Mucosa of rectum (tissue), 2 donors: ENCODE data around the gene HAS3.
A peak's percentile ranks its signal among the peaks of the same experiment; 100 is the strongest.

Experiments
- H3K27ac ChIP-seq, 2 donors: one replicate each; pipeline ENCODE4 v1.7.0; 2013; ENCODE audit warnings: inconsistent platforms in 2 of 2, low read depth in 2 of 2, low read length in 2 of 2
- H3K27me3 ChIP-seq, 2 donors: one replicate each; pipeline ENCODE4 v1.7.0; 2013; ENCODE audit warnings: low read length in 2 of 2; ENCODE audit not compliant: control insufficient read depth in 2 of 2, insufficient read depth in 2 of 2
- H3K36me3 ChIP-seq, 2 donors: one replicate each; pipeline ENCODE4 v1.7.0; 2013; ENCODE audit warnings: low read length in 2 of 2; ENCODE audit not compliant: control insufficient read depth in 2 of 2, insufficient read depth in 2 of 2
- H3K4me1 ChIP-seq, 2 donors: one replicate each; pipeline ENCODE4 v1.7.0; 2013; ENCODE audit warnings: low read length in 2 of 2, mild to moderate bottlenecking in 1 of 2; ENCODE audit not compliant: control insufficient read depth in 2 of 2, insufficient read depth in 2 of 2
- H3K4me3 ChIP-seq, 2 donors: one replicate each; pipeline ENCODE4 v1.7.0; 2013; ENCODE audit warnings: low read length in 2 of 2
- H3K9ac ChIP-seq, 2 donors: one replicate each; pipeline ENCODE4 v1.7.0; 2013; ENCODE audit warnings: low read length in 2 of 2, low read depth in 1 of 2, mild to moderate bottlenecking in 1 of 2
- H3K9me3 ChIP-seq, 2 donors: one replicate each; pipeline ENCODE4 v1.7.0; 2013; ENCODE audit warnings: low read length in 2 of 2; ENCODE audit not compliant: control insufficient read depth in 2 of 2
- donor health status: healthy.
- donor health status: Normal muscosa, but diverticular disease.

HAS3 gene

DNA sequence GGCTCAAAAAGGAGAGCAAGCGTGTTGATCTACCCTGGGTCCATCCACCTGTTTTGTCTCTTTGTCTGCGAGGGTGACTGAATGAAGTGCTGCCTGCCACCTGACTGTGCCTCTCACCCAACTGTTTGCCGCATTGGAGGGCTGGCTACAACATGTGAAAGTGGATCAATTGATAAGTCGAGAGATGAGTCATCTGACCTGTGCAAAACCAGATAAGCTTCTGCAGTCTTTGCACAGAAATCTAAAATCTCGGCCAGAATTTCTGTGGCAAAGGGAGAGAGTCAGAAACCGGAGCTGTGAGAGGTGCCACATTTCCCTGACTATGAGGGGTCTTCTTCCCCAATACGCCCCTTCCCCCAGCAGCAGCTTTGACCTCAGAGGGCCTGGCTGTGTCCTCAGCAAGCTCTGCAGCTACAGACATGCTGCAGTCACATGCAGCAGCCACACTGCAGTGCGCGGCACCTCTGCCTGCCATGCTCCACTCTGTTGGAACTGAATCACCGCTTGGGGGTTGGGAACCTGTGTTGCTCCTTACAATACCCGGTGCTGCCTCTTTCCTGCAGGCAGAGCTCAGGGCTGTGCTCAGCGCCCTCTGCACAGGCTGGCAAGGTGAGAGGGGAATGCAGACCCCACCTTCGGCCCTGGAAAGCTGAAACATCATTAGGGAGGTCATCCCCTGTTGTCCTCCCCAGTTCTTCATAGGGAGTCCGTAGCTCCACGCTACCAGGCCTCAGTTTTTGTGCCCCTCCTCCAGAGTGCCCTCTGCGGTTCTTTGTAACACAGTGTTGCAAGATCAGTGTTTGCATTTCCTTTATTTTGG lies 16.2 kb upstream of the HAS3 start:
- Histone ChIP-seq H3K9me3 (no peaks in the 10 kb centered on the region), H3K4me1 (peaks cover 0 to 2% of the 10 kb centered on the region in 2 donors), H3K4me3 (no peak overlapping the region), H3K9ac (no peak overlapping the region), H3K36me3 (no peaks in the 10 kb centered on the region), H3K27me3 (no peaks in the 10 kb centered on the region), H3K27ac (no peak overlapping the region)

DNA sequence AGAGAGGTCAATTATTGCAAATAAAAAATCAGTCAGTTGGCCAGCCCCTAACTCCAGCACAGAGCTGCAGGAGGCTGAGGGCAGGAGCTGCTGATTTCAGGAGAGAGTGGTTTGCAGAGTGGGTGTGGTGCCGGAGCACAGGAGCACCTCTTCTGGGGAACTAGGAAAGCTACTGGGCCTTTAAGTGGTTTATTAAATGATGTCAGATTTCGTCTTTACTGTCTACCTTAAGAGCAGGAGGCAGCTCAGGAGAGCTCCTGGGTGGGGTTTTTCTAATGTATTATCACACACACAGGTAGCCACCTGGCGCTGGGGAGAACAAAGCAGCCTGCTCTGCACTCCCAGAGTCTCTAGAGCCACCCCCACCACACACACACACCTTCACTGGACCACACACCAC lies 11.5 kb upstream of the HAS3 start:
- Histone ChIP-seq H3K9me3 (no peaks in the 10 kb centered on the region), H3K27ac (no peak overlapping the region), H3K4me3 (no peak overlapping the region), H3K27me3 (no peaks in the 10 kb centered on the region), H3K9ac (no peak overlapping the region), H3K36me3 (no peaks in the 10 kb centered on the region), H3K4me1 (peaks cover 0 to 2% of the 10 kb centered on the region in 2 donors)

DNA sequence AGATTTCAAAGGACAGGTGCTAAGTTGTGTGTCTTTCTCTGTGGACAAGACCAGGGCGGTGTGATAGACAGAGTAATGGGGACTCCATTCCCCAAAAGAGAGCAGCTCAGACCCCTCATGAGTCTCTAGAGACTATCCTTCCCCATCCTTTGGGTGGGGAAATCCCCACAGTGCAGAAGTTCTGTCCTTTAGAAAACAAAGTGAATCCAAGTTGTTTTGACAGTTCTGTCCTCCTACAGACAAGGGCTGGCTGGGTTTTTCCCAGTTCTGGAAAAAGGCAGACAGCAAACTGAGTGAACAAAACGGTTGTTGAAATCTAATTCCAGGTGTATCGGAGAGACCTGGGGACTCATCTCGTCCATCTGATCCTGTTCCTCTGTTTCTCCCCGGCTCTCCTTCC lies 11.0 kb upstream of the HAS3 start:
- H3K9me3 ChIP-seq = no peaks in the 10 kb centered on the region
- H3K27me3 ChIP-seq = no peaks in the 10 kb centered on the region
- no peak overlapping the region for H3K4me3 ChIP-seq
- no peak overlapping the region for H3K9ac ChIP-seq
- peaks cover 0 to 2% of the 10 kb centered on the region in 2 donors for H3K4me1 ChIP-seq
- H3K27ac ChIP-seq = no peak overlapping the region
- H3K36me3 ChIP-seq = no peaks in the 10 kb centered on the region

DNA sequence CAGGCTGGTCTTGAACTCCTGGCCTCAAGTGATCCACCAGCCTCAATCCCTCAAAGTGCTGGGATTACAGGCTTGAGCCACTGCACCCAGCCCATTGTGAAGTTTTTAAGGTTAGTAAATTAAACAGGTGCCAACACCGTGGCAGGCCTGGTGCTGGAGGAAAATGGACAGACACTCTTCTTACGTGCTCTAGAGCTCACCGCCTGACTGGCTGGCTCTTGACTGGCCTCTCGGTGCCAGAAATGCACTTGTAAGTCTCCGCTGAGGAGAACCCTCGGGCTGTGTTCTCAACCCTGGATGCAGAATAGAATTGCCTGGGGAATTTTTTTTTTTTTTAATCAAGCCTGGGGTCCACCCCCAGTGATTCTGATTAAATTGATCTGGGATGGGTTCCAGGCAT lies 10.3 kb upstream of the HAS3 start:
- H3K27ac ChIP-seq = no peak overlapping the region
- no peak overlapping the region for H3K4me3 ChIP-seq
- peaks cover 0 to 2% of the 10 kb centered on the region in 2 donors for H3K4me1 ChIP-seq
- H3K36me3 ChIP-seq = no peaks in the 10 kb centered on the region
- H3K27me3 ChIP-seq = no peaks in the 10 kb centered on the region
- H3K9me3 ChIP-seq = no peaks in the 10 kb centered on the region
- no peak overlapping the region for H3K9ac ChIP-seq

DNA sequence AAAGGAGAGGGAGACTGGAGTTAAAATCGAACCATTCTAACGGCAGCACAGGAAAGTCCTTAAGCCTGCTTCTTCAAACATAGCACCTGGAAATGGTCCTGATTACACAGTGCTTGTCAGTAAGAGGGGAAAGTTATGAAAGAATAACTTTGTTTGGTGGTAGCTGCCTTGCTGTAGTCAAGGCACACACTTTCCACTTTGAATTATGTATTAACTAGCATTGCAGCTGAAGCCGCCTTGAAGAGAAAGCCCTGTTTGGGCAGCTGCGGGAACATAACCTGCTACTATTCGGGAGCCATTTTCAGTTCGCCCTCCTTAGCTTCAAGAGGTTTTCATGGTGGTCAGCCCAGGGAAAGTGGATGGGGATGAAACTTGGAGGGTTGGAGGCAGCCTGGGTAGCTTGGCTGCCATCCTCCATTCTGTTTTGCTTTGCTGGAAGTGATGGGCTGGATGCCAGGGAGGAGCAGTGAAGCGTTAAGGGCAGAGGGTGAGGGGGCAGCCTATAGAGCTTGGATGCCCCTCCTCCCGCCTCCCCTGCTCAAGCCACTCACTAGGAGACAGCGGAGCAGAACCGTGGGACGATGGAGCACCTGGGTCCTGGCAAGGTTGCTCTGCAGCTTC lies 5.3 kb upstream of the HAS3 start:
- Histone ChIP-seq H3K9me3 (no peaks in the 10 kb centered on the region), H3K4me3 (no peak overlapping the region), H3K9ac (no peak overlapping the region), H3K27ac (no peak overlapping the region), H3K36me3 (no peaks in the 10 kb centered on the region), H3K27me3 (no peaks in the 10 kb centered on the region), H3K4me1 (no peaks in the 10 kb centered on the region)

DNA sequence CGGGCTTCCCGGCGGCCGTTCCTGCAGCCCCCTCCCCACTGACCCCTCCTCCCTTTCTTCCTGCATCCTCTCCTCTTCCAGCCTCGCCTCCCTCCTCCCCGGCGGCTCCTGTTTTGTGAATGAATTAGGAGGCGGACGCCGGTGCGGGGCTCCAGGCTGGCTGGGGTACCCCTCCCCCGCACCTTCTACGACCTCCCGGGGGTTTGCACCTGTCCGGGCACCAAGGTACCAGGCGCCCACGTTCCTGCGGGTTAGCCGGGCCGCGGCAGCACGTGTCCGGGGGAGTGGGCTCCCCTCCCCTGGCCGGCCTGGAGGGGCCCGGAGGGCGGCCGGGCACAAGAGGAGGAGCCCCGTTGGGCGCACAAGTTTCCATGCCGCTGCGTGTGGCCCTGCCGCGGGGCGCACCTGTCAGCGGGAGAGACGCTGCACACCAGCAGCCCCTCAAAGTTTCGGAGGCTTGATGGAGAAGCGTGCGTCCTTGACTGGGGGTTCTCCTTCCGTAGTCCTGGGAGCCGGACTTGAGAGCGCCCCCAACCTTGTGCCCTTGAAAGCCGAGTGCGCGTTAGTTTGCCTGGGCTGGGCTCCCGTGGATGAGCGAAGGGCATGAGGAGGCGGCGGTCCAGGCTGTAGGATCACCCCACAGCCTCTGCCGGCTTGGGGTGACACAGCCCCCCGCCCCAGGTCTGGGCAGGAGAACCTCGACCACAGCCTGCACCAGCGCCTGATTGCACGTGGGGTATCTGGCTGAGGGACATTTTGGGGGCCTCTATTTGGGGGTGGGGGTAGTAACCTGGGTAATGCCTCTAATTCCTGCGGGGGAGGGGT lies 1.2 kb downstream of the HAS3 start:
- Histone ChIP-seq H3K27me3 (peaks cover 3 to 4% of the 10 kb centered on the region in 2 donors), H3K36me3 (peaks cover 5 to 22% of the 10 kb centered on the region in 2 donors), H3K27ac (no peak overlapping the region), H3K9ac (no peak overlapping the region), H3K4me3 (peak overlapping the region; percentile 63), H3K9me3 (no peaks in the 10 kb centered on the region), H3K4me1 (peaks cover 19 to 24% of the 10 kb centered on the region in 2 donors)

DNA sequence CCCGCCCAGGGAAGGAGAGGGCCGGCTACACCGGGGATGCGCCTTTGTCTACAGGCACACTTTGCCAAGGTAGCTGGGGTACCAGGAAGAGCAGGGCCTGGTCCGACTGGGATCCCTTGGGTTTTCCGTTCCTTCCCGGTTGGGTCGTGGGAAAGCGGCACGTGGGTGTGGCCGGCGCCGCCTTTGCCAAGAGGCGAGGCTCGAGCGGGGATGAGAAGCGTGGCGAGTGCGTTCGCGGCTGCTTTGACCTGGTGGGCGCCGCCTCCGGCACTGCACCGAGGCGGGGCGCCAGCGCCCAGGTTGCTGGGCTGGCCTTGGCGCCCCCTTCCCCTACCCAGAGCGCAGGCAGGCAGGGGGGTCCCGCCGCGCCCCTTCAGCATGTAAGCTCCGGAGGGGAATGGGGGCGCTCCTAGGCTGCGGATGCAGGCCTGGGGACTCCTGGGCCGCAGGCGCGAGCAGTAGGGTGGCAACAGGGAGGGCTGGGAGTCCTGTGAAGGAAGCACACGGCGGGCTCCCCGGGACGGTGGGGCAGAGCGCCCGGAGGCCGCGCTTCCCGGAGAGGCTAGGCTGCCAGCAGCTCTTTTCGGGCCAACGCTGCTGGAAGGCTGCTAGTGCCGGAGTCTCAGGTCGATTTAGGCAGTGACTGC lies 2.0 kb downstream of the HAS3 start:
- Histone ChIP-seq H3K4me3 (peak overlapping the region; percentile 63), H3K36me3 (peaks cover 5 to 23% of the 10 kb centered on the region in 2 donors), H3K27ac (no peak overlapping the region), H3K9me3 (no peaks in the 10 kb centered on the region), H3K9ac (no peak overlapping the region), H3K27me3 (peaks cover 3 to 4% of the 10 kb centered on the region in 2 donors), H3K4me1 (peaks cover 19 to 24% of the 10 kb centered on the region in 2 donors)

DNA sequence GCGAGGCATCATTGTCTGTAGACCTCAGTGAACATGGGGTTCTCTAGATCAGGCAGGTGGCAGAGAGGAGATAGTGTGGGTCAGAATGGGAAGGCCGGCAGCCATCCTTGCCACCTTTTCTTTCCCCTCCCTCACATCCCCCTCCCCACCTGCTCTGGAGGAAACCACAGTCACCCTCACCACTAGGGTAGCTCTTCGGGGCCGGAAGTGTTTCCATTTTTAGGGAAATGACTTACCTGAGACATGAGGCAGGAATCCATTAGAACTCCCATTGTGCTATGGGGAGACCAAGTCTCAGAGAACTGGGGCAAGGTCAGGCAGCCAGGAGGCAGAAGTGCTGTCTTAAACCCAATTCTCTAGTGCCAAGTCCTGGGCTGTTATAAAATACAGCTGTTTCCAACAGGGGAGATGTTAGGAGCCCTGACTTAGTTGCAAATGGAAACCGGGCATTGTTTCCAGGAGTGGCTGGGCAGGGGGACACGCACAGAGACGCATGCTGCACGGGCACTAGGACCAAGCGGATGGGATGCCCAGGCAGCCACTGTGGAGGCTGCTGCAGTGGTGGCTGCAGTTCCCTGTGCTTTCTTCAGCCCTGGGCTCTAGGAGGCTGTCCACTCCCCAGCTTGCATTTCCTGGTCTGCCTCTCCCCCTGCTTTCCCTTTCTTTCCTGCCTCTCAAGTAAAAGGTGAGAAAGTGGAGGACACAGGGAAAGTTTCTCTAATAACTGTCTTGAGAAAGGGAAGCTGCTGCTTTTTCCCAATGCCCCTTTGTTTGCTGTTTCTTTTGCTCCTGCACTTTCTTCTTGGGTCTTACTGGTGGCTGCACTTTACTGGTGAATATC lies 2.8 kb downstream of the HAS3 start:
- Histone ChIP-seq H3K4me1 (peaks cover 19 to 24% of the 10 kb centered on the region in 2 donors), H3K4me3 (peak overlapping the region in 1 of 2 donors; percentile 63), H3K27me3 (peaks cover 3 to 4% of the 10 kb centered on the region in 2 donors), H3K9me3 (no peaks in the 10 kb centered on the region), H3K27ac (no peak overlapping the region), H3K36me3 (peaks cover 5 to 25% of the 10 kb centered on the region in 2 donors), H3K9ac (no peak overlapping the region)

DNA sequence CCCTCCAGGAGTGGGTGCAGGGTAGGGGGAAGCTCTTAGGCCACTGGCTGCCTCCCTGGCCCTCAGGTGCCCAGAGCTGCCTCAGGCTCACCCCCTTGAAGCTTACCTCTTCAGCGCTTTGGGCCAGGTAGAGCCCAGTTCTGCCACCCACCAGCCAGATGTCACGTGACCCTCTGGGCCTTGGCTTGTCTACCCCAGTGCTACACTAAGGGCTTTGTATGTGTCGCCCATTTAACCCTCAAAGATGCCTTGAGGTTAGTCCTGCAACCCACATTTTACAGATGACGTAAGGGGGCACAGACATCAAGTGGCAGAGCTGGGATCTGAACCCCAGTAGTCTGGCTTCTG lies 3.4 kb downstream of the HAS3 start:
- Histone ChIP-seq H3K9me3 (no peaks in the 10 kb centered on the region), H3K27ac (no peak overlapping the region), H3K9ac (no peak overlapping the region), H3K4me1 (peaks cover 19 to 24% of the 10 kb centered on the region in 2 donors), H3K36me3 (peaks cover 5 to 31% of the 10 kb centered on the region in 2 donors), H3K4me3 (no peak overlapping the region), H3K27me3 (peaks cover 3 to 4% of the 10 kb centered on the region in 2 donors)
